H9 (cell line): ENCODE data around the gene ETV5. TPM values are rescaled to one million over a fixed set of nuclear protein-coding genes. Genes with fewer than 3 reads are reported as not detected.

Source experiments
- DNase-seq: peaks from one replicate; pipeline ENCODE4 v3.0.0-alpha.2; 2017
- H2AFZ ChIP-seq: one replicate; pipeline ENCODE4 v1.6.1; 2013; ENCODE audit warnings: mild to moderate bottlenecking, low read length, control low read depth, moderate library complexity
- H2AK5ac ChIP-seq: 2 replicates; pipeline ENCODE4 v1.6.1; 2013; ENCODE audit warnings: low read length, control low read depth, mixed read lengths; ENCODE audit not compliant: insufficient read length
- H2BK120ac ChIP-seq: one replicate; pipeline ENCODE4 v1.6.1; 2013; ENCODE audit warnings: low read depth, mild to moderate bottlenecking, low read length, control low read depth, inconsistent platforms; ENCODE audit not compliant: poor library complexity, severe bottlenecking
- H2BK12ac ChIP-seq: 2 replicates; pipeline ENCODE4 v1.6.1; 2013; ENCODE audit warnings: low read length, control low read depth, mixed read lengths, low read depth; ENCODE audit not compliant: insufficient read length
- H2BK15ac ChIP-seq: 2 replicates; pipeline ENCODE4 v1.6.1; 2013; ENCODE audit warnings: low read depth, low read length, control low read depth
- H2BK20ac ChIP-seq: one replicate; pipeline ENCODE4 v1.6.1; 2013; ENCODE audit warnings: low read depth, mild to moderate bottlenecking, low read length, control low read depth, inconsistent platforms; ENCODE audit not compliant: poor library complexity, severe bottlenecking
- H2BK5ac ChIP-seq: 2 replicates; pipeline ENCODE4 v1.6.1; 2013; ENCODE audit warnings: low read length, control low read depth, mixed read lengths; ENCODE audit not compliant: insufficient read length
- H3K14ac ChIP-seq: 2 replicates; pipeline ENCODE4 v1.6.1; 2013; ENCODE audit warnings: low read length, control low read depth; ENCODE audit not compliant: insufficient read depth
- H3K18ac ChIP-seq: 2 replicates; pipeline ENCODE4 v1.6.1; 2013; ENCODE audit warnings: low read depth, mild to moderate bottlenecking, mixed read lengths, low read length, control low read depth; ENCODE audit not compliant: insufficient read length
- H3K23ac ChIP-seq: 2 replicates; pipeline ENCODE4 v1.6.1; 2013; ENCODE audit warnings: low read length, control low read depth, mixed read lengths, low read depth; ENCODE audit not compliant: insufficient read length
- H3K23me2 ChIP-seq: 2 replicates; pipeline ENCODE4 v1.6.1; 2013; ENCODE audit warnings: low read depth, mild to moderate bottlenecking, mixed read lengths, low read length, control low read depth; ENCODE audit not compliant: insufficient read length, poor library complexity, severe bottlenecking
- H3K27ac ChIP-seq: 2 replicates; pipeline ENCODE4 v1.5.1; 2013; ENCODE audit warnings: low read length, control low read depth, mixed read lengths, low read depth; ENCODE audit not compliant: insufficient read length
- H3K27me3 ChIP-seq: 2 replicates; pipeline ENCODE4 v1.6.1; 2013; ENCODE audit warnings: low read length, control low read depth, inconsistent platforms; ENCODE audit not compliant: insufficient read depth
- H3K4ac ChIP-seq: 2 replicates; pipeline ENCODE4 v1.6.1; 2013; ENCODE audit warnings: low read depth, mild to moderate bottlenecking, control low read depth, inconsistent platforms, low read length, moderate library complexity
- H3K4me1 ChIP-seq: 2 replicates; pipeline ENCODE4 v1.6.1; 2013; ENCODE audit warnings: low read length, control low read depth, inconsistent platforms; ENCODE audit not compliant: insufficient read depth
- H3K4me2 ChIP-seq: 2 replicates; pipeline ENCODE4 v1.6.1; 2013; ENCODE audit warnings: low read length, control low read depth, mixed read lengths; ENCODE audit not compliant: insufficient read length, insufficient read depth
- H3K56ac ChIP-seq: 2 replicates; pipeline ENCODE4 v1.6.1; 2013; ENCODE audit warnings: low read depth, mild to moderate bottlenecking, mixed read lengths, low read length, control low read depth; ENCODE audit not compliant: insufficient read length
- H3K79me1 ChIP-seq: 2 replicates; pipeline ENCODE4 v1.6.1; 2013; ENCODE audit warnings: low read depth, mild to moderate bottlenecking, moderate library complexity, low read length, control low read depth, inconsistent platforms; ENCODE audit not compliant: insufficient read depth, poor library complexity, severe bottlenecking
- H3K79me2 ChIP-seq: 2 replicates; pipeline ENCODE4 v1.6.1; 2013; ENCODE audit warnings: low read length, control low read depth, inconsistent platforms; ENCODE audit not compliant: insufficient read depth
- H3K9ac ChIP-seq: 2 replicates; pipeline ENCODE4 v1.6.1; 2013; ENCODE audit warnings: low read length, control low read depth, mixed read lengths; ENCODE audit not compliant: insufficient read length; ENCODE audit errors: extremely low read depth
- H3K9me3 ChIP-seq: one replicate; pipeline ENCODE4 v1.6.1; 2013; ENCODE audit warnings: low read depth, low read length, inconsistent platforms; ENCODE audit not compliant: control insufficient read depth
- H3T11ph ChIP-seq: one replicate; pipeline ENCODE4 v1.6.1; 2013; ENCODE audit warnings: mild to moderate bottlenecking, low read length, control low read depth, inconsistent platforms
- H4K20me1 ChIP-seq: one replicate; pipeline ENCODE4 v1.6.1; 2013; ENCODE audit not compliant: control insufficient read depth, insufficient read length, insufficient read depth
- H4K5ac ChIP-seq: 2 replicates; pipeline ENCODE4 v1.6.1; 2013; ENCODE audit warnings: low read depth, mild to moderate bottlenecking, mixed read lengths, low read length, control low read depth; ENCODE audit not compliant: insufficient read length
- H4K8ac ChIP-seq: replicated peaks from 2 replicates; pipeline ENCODE4 v1.6.1; 2013; ENCODE audit warnings: low read length, control low read depth, mixed read lengths, low read depth; ENCODE audit not compliant: insufficient read length
- H4K91ac ChIP-seq: 2 replicates; pipeline ENCODE4 v1.6.1; 2013; ENCODE audit warnings: low read depth, mild to moderate bottlenecking, moderate library complexity, mixed read lengths, low read length, control low read depth; ENCODE audit not compliant: insufficient read length
- H3K27ac Mint-ChIP-seq, 3 experiments: 2 replicates in 2 of 3; 3 replicates in 1 of 3; pipeline ENCODE4 v1.8.0; 2020 to 2021; ENCODE audit warnings: mixed read lengths in 3 of 3, mild to moderate bottlenecking in 1 of 3, moderate library complexity in 1 of 3
- H3K27me3 Mint-ChIP-seq: 2 replicates; pipeline ENCODE4 v1.8.0; 2021; ENCODE audit warnings: low read depth, mild to moderate bottlenecking, moderate library complexity, mixed read lengths
- H3K36me3 Mint-ChIP-seq, 3 experiments: 2 replicates in 2 of 3; 3 replicates in 1 of 3; pipeline ENCODE4 v1.8.0; 2020 to 2021; ENCODE audit warnings: low read depth in 3 of 3, mixed read lengths in 3 of 3; ENCODE audit not compliant: insufficient read depth in 1 of 3
- H3K4me1 Mint-ChIP-seq, 2 experiments: 2 replicates each; pipeline ENCODE4 v1.8.0; 2020; ENCODE audit warnings: mixed read lengths in 2 of 2
- H3K4me3 Mint-ChIP-seq, 2 experiments: 2 replicates in 1 of 2; 3 replicates in 1 of 2; pipeline ENCODE4 v1.8.0; 2020 to 2021; ENCODE audit warnings: mild to moderate bottlenecking in 2 of 2, mixed read lengths in 2 of 2, moderate library complexity in 1 of 2
- H3K9me3 Mint-ChIP-seq, 2 experiments: 2 replicates in 1 of 2; 3 replicates in 1 of 2; pipeline ENCODE4 v1.8.0; 2020; ENCODE audit warnings: mild to moderate bottlenecking in 2 of 2, mixed read lengths in 2 of 2, moderate library complexity in 1 of 2
- WGBS: extraction: QIAGEN DNeasy Blood & Tissue Kit; methylation state at CpG from one replicate; pipeline ENCODE4 v1.1.7; 2013; ENCODE audit warnings: missing lambda C conversion rate, low lambda C conversion rate, mixed read lengths; ENCODE audit not compliant: insufficient read length; ENCODE audit errors: extremely low coverage; 5-methylcytosine and 5-hydroxymethylcytosine counted together
- total RNA-seq: library from RNA; stranded (reverse); gene quantifications from 2 replicates; pipeline ENCODE4 v1.2.1, GENCODE V29; 2021
- TF ChIP-seq, protein P1 (sequence below): fragments of 200-600 bp; sonication (generic); conservative IDR thresholded peaks from 3 replicates; pipeline ENCODE4 v1.8.0; 2021; ENCODE audit warnings: antibody characterized with exemption, mild to moderate bottlenecking

Gene ETV5
- total RNA-seq, 1 experiment from 2014 or later = 7.7 TPM

DNA sequence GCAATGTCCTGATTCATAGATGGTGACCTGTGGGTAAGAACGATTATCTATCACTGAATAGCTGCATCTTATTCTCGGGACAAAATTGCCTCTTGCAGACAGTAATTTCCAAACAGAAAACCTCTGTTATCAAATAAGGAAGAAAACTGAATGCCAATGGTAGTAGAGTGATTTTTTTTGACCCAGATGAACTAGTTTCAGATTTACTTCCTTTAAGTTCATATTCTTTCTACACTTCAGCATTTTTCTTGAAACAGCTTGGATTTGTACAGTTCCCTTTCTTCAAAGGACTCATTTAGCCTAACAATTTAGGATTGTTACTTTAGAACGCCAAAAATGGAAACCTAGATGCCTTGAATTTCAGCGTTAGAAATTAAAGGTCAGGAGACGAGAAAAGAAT, 14.6 kb downstream of the ETV5 start:
- H3K27me3 ChIP-seq = peaks cover 3% of the 10 kb centered on the region; the same call in 1 of the 2 replicates

More for the DNA sequence above, 14.6 kb downstream of the ETV5 start:
- Histone ChIP-seq H3T11ph (no peak overlapping the region), H3K23ac (no peak overlapping the region), H3K23me2 (peaks cover 4% of the 10 kb centered on the region), H3K27ac (no peak overlapping the region), H3K9ac (no peak overlapping the region), H2BK12ac (no peak overlapping the region), H3K79me1 (no peaks in the 10 kb centered on the region), H2AFZ (no peak overlapping the region), H3K56ac (no peak overlapping the region), H2BK15ac (no peak overlapping the region), H3K4me2 (no peak overlapping the region), H3K4ac (no peak overlapping the region), H4K91ac (no peak overlapping the region), H4K5ac (no peak overlapping the region), H2BK120ac (no peak overlapping the region), H3K79me2 (no peaks in the 10 kb centered on the region), H3K9me3 (no peaks in the 10 kb centered on the region), H2BK20ac (no peak overlapping the region), H3K18ac (no peak overlapping the region), H2BK5ac (no peak overlapping the region), H4K20me1 (no peaks in the 10 kb centered on the region), H3K4me1 (peaks cover 10% of the 10 kb centered on the region; the same call in 1 of the 2 replicates), H4K8ac (no peak overlapping the region), H3K14ac (no peak overlapping the region), H2AK5ac (no peak overlapping the region)
- Mint-ChIP-seq H3K27ac (0 out of 7 replicates have a peak overlapping the region, but pooled peaks of 1 of the 3 experiments have one; percentile 27), H3K4me1 (peaks cover 39 to 43% of the 10 kb centered on the region in 2 experiments), H3K27me3 (peaks cover 54% of the 10 kb centered on the region), H3K36me3 (peaks cover 0 to 12% (median 0%) of the 10 kb centered on the region in 3 experiments; a peak in 3 of 7 replicates), H3K9me3 (no peaks in the 10 kb centered on the region), H3K4me3 (no peak overlapping the region)
- TF ChIP-seq, protein P1, sequence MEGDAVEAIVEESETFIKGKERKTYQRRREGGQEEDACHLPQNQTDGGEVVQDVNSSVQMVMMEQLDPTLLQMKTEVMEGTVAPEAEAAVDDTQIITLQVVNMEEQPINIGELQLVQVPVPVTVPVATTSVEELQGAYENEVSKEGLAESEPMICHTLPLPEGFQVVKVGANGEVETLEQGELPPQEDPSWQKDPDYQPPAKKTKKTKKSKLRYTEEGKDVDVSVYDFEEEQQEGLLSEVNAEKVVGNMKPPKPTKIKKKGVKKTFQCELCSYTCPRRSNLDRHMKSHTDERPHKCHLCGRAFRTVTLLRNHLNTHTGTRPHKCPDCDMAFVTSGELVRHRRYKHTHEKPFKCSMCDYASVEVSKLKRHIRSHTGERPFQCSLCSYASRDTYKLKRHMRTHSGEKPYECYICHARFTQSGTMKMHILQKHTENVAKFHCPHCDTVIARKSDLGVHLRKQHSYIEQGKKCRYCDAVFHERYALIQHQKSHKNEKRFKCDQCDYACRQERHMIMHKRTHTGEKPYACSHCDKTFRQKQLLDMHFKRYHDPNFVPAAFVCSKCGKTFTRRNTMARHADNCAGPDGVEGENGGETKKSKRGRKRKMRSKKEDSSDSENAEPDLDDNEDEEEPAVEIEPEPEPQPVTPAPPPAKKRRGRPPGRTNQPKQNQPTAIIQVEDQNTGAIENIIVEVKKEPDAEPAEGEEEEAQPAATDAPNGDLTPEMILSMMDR = no peak
- WGBS = no CpG with 5 or more reads among the region's 5 CpGs
- no peak for DNase-seq
